ENCODE results near the gene GPR151.
"Not testable (repeated sequence)": the region's sequence is repeated elsewhere in the genome, so short reads cannot be mapped to it uniquely, and the experiment has no call there.

Gene GPR151

GRCh38 chr5:146516151-146516475, at the start of gene GPR151:
GPR151 (minus strand) TSS chr5:146516190; CDS start chr5:146516113, 77 bp downstream.
- DNase-seq (ENCODE audit: low read depth in 3 of 3), result no peak

DNA sequence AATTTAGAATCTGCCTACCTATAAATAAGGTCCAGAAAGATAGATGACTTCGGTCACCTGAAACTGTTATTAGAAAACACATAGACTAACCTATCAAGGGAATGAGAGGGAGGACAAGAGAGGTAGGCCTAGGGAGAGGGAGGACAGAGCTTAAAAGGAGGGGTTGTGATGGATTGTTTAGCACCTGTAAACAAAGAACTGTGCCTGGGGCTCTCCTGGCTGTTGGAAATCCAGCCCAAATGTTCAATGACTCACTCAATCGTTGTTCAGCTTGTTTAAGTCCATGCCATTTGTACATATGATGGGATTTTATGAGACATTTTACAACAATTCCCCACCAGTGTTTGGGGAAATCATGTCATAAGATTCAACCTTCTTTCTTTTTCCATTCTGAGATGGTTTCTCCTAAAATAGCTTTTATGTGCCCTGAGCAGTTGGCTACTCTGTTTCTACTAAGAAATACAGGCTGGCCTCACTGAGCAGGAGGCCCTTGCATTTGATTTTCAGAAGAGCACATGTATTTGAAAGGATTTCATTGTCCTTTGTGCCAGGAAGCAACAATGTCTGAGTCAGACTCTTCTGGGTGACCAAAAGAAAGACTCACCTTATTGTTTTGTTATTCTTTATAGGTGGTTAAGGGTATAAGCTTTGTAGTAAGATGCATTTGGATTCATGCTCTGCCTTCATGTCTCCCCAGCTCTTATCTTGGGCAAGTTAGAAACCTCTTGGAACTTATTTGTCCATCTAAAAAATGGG, 48.2 kb upstream of the GPR151 start:
- no peak for DNase-seq (ENCODE audit: low read depth in 3 of 3)

- DNase-seq (ENCODE audit: low read depth in 3 of 3), result no peak
Measured at GRCh38 chr5:146562461-146562860, 46.5 kb upstream of the GPR151 start.

DNA sequence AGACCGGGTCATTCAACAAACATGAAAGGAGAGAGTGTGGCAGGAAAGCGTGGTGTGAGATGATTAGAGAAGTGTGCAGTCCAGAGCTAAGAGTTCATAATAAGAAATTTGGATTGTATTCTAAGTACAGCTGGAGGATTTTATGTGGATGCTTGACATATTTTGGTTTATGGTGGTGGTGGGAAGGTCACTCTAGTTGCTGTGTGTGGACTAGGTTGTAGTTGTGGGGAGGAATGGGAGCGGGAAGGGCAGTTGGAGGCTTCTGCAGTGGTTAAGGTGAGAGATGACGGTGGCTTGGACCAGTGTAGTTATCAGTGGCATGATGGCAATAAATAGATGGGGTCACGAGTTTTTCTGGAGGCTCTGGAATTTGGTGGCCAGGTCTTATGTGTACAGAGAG, 45.7 kb upstream of the GPR151 start:
- DNase-seq (ENCODE audit: low read depth in 3 of 3), result no peak

DNA sequence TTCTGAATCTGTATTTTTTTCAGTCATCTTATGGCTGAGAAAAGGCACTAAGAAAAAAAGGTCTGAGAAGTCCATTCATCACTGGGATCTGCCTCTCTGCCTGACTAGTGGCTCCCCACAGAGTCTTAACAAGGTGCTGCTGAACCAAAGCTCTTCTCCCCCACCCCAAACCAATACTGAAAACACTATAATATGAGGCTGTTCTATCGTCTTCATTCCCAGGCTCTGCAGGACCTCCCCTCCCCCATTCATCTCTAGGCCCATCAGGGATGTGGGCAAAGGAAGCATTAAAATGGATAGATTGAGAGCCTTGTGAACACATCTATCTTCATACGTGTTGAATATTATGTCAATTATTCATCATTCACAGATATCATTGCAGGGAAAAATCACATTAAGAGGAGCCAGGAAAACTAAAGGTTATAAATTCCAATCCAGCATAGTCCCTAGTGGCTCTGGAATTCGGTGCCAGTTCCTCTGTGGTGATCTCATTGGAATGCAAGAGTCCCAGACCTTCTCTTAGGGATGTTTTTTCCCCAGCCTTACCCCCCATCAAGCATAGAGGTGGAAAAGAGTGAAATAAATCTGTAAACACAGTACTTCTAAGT, 44.3 kb upstream of the GPR151 start:
- no peak for DNase-seq (ENCODE audit: low read depth in 3 of 3)

DNA sequence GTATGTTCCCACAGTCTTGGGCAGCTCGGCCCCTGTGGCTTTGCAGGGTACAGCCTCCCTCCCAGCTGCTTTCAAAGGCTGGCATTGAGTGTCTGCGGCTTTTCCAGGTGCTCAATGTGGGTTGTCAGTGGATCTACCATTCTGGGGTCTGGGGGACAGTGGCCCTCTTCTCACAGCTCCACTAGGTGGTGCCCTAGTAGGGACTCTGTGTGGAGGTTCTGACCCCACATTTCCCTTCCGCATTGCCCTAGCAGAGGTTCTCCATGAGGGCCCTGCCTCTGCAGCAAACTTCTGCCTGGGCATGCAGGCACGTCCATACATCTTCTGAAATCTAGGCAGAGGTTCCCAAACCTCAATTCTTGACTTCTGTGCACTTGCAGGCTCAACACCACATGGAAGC, 40.9 kb upstream of the GPR151 start:
- DNase-seq (ENCODE audit: low read depth in 3 of 3), result not testable (repeated sequence)

GRCh38 chr5:146553446-146553845, 37.5 kb upstream of the GPR151 start:
- no peak for DNase-seq (ENCODE audit: low read depth in 3 of 3)

GRCh38 chr5:146549615-146550014, 33.6 kb upstream of the GPR151 start:
- DNase-seq (ENCODE audit: low read depth in 3 of 3), result no peak

DNA sequence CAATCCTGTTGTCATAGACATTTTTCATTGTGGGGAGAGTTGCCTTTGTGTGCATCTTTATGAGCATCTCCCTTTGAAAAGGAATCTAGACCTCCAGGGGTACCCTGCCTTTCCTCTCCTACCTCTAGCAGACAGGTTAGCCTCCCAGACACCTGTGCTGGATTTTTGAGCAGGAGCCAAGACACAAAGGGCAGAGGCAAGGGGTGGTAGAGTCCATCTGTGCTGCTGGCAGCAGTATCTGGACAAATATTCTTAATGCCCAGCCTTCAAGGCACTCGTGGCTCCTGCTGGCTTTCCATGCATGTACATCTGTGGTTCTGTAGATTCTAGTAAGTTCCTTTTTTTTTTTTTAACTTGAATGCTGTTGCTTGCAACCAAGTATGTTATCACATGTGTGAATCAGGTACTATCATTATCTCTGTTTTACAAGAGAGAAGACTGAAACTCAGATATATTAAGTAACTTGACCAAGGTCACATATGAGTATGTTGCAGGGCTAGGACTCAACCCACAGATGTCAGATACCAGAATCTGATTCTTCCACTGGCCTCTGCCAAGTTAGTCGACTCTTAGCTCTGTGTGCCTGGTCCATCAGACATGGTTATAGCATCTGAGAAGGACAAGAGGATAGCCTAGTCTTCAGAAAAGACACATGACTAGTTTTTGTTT, 32.9 kb upstream of the GPR151 start:
- no peak for DNase-seq (ENCODE audit: low read depth in 3 of 3)

GRCh38 chr5:146544232-146544631, 28.2 kb upstream of the GPR151 start:
- no peak for DNase-seq (ENCODE audit: low read depth in 3 of 3)

DNA sequence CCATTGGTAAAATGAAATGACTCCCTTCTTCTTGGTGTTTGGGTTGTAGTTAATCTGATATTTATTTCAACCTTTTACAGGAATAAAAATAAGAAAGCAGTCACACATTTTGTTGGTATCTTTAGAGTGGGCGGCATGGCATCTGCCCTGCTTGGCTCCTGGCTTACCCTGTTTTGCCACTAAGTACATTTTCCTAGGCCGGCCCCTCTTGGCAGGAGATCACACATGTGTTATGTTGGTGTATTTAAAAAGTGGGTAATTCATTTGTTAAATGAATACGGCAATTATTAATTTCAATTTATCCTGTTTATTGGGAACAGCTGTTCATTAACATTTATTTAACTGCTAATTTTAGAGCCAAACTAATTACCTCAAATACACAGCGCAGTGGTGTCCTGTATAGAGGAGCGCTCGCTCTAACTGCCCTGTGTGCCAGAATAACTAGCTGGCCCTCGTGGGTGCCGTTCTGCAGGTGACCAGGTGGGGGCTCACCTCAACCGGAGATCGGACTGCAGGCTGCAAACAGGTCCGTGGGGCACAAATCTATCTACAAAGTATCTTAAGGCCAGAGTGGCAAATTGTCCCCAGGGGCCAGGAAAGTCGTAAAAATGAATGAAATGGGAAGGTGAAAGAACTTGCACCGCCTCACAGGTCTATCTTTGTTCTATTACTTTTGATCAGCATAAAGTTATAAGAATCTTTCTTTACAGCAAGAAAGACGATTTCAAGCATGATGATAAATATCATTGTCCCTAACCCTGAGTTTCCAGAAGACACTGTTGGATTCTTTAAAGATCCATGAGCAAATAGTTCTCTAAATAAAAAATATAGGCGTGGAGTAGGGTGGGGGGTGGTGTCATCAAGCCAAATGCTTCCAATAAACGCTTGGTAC, 26.2 kb upstream of the GPR151 start:
- peak; percentile 30 to 64 (median 47) for DNase-seq (ENCODE audit: low read depth in 3 of 3)

DNA sequence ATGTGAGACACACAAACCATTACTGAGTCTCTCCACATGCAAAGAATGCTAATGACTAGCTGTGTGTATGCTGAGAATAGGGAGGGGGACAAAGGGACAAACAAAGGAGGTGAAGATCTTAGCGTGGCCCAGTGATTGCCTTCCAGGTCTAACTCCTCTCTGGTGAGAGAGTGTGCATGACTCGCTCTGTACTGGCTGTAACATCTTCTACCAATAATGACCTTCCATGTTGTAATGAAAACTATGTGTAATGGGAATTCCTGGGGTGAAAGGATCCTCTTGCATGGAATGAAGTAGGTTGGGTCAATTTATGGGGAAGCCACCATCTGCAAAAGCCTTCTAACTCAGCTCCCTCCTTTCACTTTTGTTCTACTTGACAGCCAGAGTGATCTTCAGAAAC, 24.4 kb upstream of the GPR151 start:
- no peak for DNase-seq (ENCODE audit: low read depth in 3 of 3)

- no peak for DNase-seq (ENCODE audit: low read depth in 3 of 3)
Measured at GRCh38 chr5:146539973-146540372, 24.0 kb upstream of the GPR151 start.

DNA sequence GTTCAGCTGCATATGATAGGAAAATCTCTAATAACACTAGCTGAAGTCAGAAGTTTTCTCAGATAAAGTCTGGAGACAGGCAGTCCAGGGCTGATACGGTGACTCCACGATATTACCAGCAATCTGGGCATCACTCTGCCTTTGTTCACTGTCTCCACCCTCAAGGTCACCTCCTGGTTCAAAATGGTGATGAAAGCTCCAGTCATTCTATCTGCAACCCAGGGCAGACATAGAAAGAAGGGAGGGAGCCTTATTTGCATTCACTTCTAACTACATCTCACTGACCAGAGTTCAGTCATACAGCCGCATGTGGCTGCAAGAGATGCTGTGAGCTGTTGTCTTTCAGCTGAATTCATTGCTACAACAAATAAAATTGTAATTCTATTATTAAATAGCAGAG, 22.4 kb upstream of the GPR151 start:
- DNase-seq (ENCODE audit: low read depth in 3 of 3), result no peak

GRCh38 chr5:146533882-146534281, 17.9 kb upstream of the GPR151 start:
- no peak for DNase-seq (ENCODE audit: low read depth in 3 of 3)

DNA sequence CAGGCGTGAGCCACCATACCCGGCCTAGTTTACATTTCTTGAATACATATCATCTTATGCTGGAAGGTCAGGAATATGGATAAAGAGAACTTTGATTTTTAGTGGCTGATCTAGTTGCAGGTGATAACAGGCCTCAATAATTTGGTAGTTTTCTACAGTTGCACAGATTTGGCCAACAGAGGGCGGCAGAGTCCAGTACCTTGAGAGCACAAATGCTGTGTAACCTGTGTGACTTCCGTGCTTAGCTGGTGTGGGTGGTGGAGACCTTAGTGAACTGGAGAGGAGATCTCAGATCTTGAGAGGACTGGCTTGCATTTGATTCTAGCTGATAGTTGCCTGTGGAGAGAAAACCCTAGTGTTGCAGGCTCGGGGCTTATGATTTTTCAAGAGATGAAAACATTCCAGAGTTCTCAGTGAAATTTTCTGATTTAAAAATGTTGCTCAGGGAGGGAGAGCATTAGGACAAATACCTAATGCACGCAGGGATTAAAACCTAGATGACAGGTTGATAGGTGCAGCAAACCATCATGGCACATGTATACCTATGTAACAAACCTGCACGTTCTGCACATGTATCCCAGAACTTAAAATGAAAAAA, 17.4 kb upstream of the GPR151 start:
- DNase-seq (ENCODE audit: low read depth in 3 of 3), result peak; percentile 56 to 76 (median 63)

- no peak for DNase-seq (ENCODE audit: low read depth in 3 of 3)
Measured at GRCh38 chr5:146529984-146530383, 14.0 kb upstream of the GPR151 start.

GRCh38 chr5:146528236-146528635, 12.2 kb upstream of the GPR151 start:
- DNase-seq (ENCODE audit: low read depth in 3 of 3), result no peak

- DNase-seq (ENCODE audit: low read depth in 3 of 3), result no peak
Measured at GRCh38 chr5:146527785-146528184, 11.8 kb upstream of the GPR151 start.

- DNase-seq (ENCODE audit: low read depth in 3 of 3), result no peak
Measured at GRCh38 chr5:146523698-146524097, 7.7 kb upstream of the GPR151 start.

GRCh38 chr5:146521403-146522106, 5.6 kb upstream of the GPR151 start:
- no peak for DNase-seq (ENCODE audit: low read depth in 3 of 3)

All from stimulated activated CD4-positive, alpha-beta T cell treated with anti-CD3 and anti-CD28 coated beads, TNF-alpha, amount 100 ng/mL, for 48 hours (primary cell).